Stimulated activated CD8-positive, alpha-beta memory T cell treated with anti-CD3 and anti-CD28 coated beads, Interleukin-4, amount 100 ng/mL, for 24 hours (primary cell): Measurements from ENCODE around the gene OR10A5.
"Not testable (repeated sequence)": the region's sequence is repeated elsewhere in the genome, so short reads cannot be mapped to it uniquely, and the experiment has no call there.

ENCODE experiments used
- DNase-seq: peaks from one replicate; pipeline ENCODE4 v3.0.0-alpha.2; 2020; ENCODE audit warnings: low read depth

Gene OR10A5

DNA sequence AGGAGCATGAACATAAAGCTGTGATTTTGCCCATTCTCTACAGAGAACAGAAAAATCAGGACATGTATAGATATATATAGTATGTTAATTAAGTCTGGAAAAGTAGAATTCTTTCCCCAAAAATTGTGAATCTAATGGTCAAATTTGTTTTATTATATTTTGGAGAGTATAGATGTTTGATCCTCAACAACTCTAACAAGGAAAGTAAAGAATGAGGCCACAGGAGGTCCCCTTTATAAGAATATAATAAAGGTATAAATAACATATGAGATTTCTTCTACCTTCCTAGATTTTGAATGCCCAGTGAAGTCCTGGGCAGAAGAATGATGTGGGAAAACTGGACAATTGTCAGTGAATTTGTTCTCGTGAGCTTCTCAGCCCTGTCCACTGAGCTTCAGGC is 30.8 kb downstream of the OR10A5 start, which contains the start of gene OR10A4:
OR10A4 (plus strand) TSS at position 301 of the 400 bp plus-strand sequence; CDS start at position 324, 23 bp downstream.
- no peak for DNase-seq

- no peak for DNase-seq
Measured at GRCh38 chr11:6876914-6877313, 31.4 kb downstream of the OR10A5 start.

GRCh38 chr11:6882751-6883150 is 37.3 kb downstream of the OR10A5 start:
- no peak for DNase-seq

GRCh38 chr11:6887711-6888110 is 42.2 kb downstream of the OR10A5 start:
- not testable (repeated sequence) for DNase-seq

- DNase-seq, result no peak
Measured at GRCh38 chr11:6888830-6889229, 43.3 kb downstream of the OR10A5 start.

- DNase-seq, result no peak
Measured at GRCh38 chr11:6889835-6890234, 44.4 kb downstream of the OR10A5 start.

GRCh38 chr11:6892400-6892799 is 46.9 kb downstream of the OR10A5 start, which contains the start of gene OR2D2:
Gene OR2D2 (minus strand): TSS chr11:6892500. CDS start chr11:6892500, 0 bp downstream.
- no peak for DNase-seq

DNA sequence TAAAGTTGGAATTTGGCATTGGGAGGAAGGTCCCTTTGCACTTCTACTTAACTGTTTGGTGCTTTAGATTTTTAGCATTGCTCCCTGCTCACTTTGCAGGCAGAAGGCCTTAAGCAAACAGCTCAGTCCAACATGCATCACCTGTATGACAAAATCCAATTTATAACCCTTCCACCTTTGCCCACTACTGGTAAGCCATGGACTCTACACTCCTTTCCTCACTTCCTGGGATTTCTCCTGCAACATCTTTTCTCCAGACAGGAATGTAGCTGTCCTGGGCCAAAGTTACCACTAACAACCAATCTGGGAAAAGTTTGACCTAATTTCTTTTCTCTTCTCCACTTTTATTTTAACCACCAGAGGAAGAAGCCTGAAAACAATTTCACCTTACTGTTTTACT is 48.6 kb downstream of the OR10A5 start:
- no peak for DNase-seq

DNA sequence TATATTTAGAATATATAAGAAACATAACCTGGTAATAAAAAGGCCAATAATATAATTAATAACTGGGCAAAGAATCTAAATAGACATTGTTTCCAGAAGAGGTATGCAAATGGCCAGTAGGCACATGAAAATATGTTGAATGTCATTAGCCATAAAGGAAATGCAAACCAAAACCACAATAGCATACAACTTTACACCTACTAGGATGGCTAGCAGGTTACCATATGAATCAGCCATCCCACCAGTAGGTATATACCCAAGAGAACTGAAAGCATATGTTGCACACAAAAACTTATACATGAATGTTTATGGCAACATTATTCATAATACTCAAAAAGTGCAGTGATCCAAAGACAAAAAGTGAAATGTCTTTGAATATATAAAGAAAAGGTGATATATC is 49.5 kb downstream of the OR10A5 start:
- no peak for DNase-seq
